Karpas-422 (cell line): ENCODE results near the gene CSNK1G1. TPM values are rescaled to one million over a fixed set of nuclear protein-coding genes. Genes with fewer than 3 reads are reported as not detected.
"Not testable (repeated sequence)": the region's sequence is repeated elsewhere in the genome, so short reads cannot be mapped to it uniquely, and the experiment has no call there.

Source experiments
- DNase-seq: peaks from one replicate; pipeline ENCODE4 v3.0.0-alpha.2; 2015
- H2AFZ ChIP-seq: fragments of 200-600 bp; sonication (generic); 2 replicates; pipeline ENCODE4 v1.6.1; 2014; ENCODE audit warnings: antibody characterized with exemption, low read length, mixed read lengths
- H3K27ac ChIP-seq: fragments of 200-600 bp; sonication (generic); 2 replicates; pipeline ENCODE4 v1.5.1; 2014; ENCODE audit warnings: mild to moderate bottlenecking, low read length, moderate library complexity
- H3K27me3 ChIP-seq: fragments of 200-600 bp; sonication (generic); 2 replicates; pipeline ENCODE4 v1.6.1; 2014; ENCODE audit warnings: low read length, mixed read lengths
- H3K36me3 ChIP-seq: fragments of 200-600 bp; sonication (generic); 2 replicates; pipeline ENCODE4 v1.6.1; 2014; ENCODE audit warnings: low read length, mixed read lengths; ENCODE audit not compliant: insufficient read depth
- H3K4me1 ChIP-seq: fragments of 200-600 bp; sonication (generic); 2 replicates; pipeline ENCODE4 v1.6.1; 2014; ENCODE audit warnings: mild to moderate bottlenecking, low read length, mixed read lengths
- H3K4me2 ChIP-seq: fragments of 200-600 bp; sonication (generic); 2 replicates; pipeline ENCODE4 v1.6.1; 2014; ENCODE audit warnings: low read length, low read depth, mild to moderate bottlenecking; ENCODE audit not compliant: poor library complexity, severe bottlenecking
- H3K4me3 ChIP-seq: fragments of 200-600 bp; sonication (generic); 2 replicates; pipeline ENCODE4 v1.5.1; 2014; ENCODE audit warnings: mild to moderate bottlenecking, antibody characterized with exemption, low read length, mixed read lengths
- H3K79me2 ChIP-seq: fragments of 200-600 bp; sonication (generic); 2 replicates; pipeline ENCODE4 v1.6.1; 2014; ENCODE audit warnings: mild to moderate bottlenecking, low read length, mixed read lengths
- H3K9ac ChIP-seq: fragments of 200-600 bp; sonication (generic); 2 replicates; pipeline ENCODE4 v1.6.0; 2014; ENCODE audit warnings: low read length
- H3K9me2 ChIP-seq: fragments of 200-600 bp; sonication (generic), shearing (Covaris generic); replicated peaks from 2 replicates; pipeline ENCODE4 v1.6.0; 2014; ENCODE audit warnings: mild to moderate bottlenecking, low read length, moderate library complexity; ENCODE audit not compliant: insufficient read depth
- H3K9me3 ChIP-seq: fragments of 300-700, 200-600 bp; sonication (generic); 2 replicates; pipeline ENCODE4 v1.6.1; 2014; ENCODE audit warnings: low read length, mixed read lengths
- H4K20me1 ChIP-seq: fragments of 200-600 bp; sonication (generic); 2 replicates; pipeline ENCODE4 v1.6.1; 2014; ENCODE audit warnings: mild to moderate bottlenecking, antibody characterized with exemption, low read length, low read depth; ENCODE audit not compliant: insufficient read depth
- total RNA-seq: library from RNA; depleted of rRNA; stranded (reverse); fragments of >200 nt; shearing (Covaris generic); gene quantifications from 2 replicates; pipeline ENCODE4 v1.2.3, GENCODE V29; 2014; ENCODE audit warnings: low replicate concordance

The CSNK1G1 gene
- total RNA-seq, 1 experiment from 2014 or later: 37.1 TPM

DNA sequence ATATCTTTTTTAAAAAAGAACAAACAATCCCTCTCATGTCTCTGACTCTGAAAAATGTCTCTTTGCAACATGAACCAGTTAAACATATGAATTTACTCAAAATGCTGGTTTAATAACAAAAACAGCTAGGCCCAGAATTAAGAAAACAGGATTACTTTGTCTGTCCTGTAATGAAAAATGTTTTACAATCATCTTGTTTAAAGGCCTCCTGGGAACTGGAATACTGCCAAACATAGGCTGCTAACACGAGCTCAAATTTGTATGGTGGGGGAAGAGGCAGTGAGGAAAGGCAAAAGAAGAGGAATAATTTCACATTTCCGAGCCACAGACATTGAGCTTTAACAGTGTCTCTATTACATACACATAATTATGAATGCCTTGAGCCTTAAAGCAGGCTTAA, 131.5 kb downstream of the CSNK1G1 start:
- Histone ChIP-seq H3K27me3 (no peaks in the 10 kb centered on the region), H3K9ac (no peak overlapping the region), H3K36me3 (peaks cover 5% of the 10 kb centered on the region), H3K9me2 (no peaks in the 10 kb centered on the region), H4K20me1 (no peaks in the 10 kb centered on the region), H3K4me1 (peaks cover 23% of the 10 kb centered on the region), H3K79me2 (peaks cover 85% of the 10 kb centered on the region), H3K4me2 (no peak overlapping the region), H3K9me3 (peaks cover 3% of the 10 kb centered on the region; the same call in 1 of the 2 replicates), H2AFZ (no peak overlapping the region), H3K27ac (peak overlapping the region; percentile 37), H3K4me3 (no peak overlapping the region)
- no peak for DNase-seq

- Histone ChIP-seq H3K9me3 (peaks cover 3% of the 10 kb centered on the region; the same call in 1 of the 2 replicates), H3K4me2 (no peak overlapping the region), H3K4me3 (no peak overlapping the region), H4K20me1 (no peaks in the 10 kb centered on the region), H3K4me1 (peaks cover 23% of the 10 kb centered on the region), H3K9ac (no peak overlapping the region), H3K27me3 (no peaks in the 10 kb centered on the region), H3K36me3 (peaks cover 5% of the 10 kb centered on the region), H3K9me2 (no peaks in the 10 kb centered on the region), H3K79me2 (peaks cover 80% of the 10 kb centered on the region), H3K27ac (peak overlapping the region; percentile 37), H2AFZ (no peak overlapping the region)
- no peak for DNase-seq
Measured at GRCh38 chr15:64223882-64224281, 132.1 kb downstream of the CSNK1G1 start.

DNA sequence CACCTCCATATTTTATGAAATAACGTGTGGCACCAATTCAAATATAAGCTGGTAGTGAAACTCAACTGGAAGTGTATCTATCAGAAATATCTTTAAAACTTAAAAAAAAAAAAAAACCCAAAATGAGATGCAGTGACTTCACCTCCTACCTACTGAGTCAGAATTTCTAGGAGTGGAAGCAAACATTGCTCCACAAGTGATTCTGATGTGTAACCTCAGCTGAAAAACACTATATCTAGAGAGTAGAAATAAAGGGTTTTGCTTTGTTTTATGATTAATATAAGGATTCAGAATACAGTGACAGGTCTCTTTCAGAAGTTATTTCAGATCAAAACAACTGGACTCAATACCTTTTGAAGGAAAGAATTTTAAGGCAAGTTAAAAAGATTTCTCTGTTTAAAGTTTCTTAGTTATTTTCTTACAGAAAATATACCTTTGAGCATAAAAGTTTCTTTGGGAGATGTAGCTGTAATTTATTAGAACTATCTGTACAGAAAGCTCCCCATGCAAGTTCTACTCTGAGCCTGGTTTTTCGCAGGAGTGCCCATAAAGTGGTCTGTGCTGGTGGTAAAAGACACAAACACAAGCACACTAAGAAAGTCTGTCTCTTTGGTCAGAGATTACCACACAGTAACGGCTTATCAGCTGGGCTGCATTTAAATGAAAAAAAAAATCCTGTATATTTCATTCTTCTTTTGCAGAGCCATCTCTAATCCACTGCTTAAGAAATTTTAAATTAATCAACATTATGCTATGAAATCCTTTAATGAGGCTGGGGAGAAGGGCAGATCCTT, 133.2 kb downstream of the CSNK1G1 start:
- Histone ChIP-seq H2AFZ (no peak overlapping the region), H3K9me2 (no peaks in the 10 kb centered on the region), H3K79me2 (peaks cover 80% of the 10 kb centered on the region), H3K4me3 (no peak overlapping the region), H3K27ac (no peak overlapping the region), H3K9ac (no peak overlapping the region), H3K4me2 (no peak overlapping the region), H4K20me1 (no peaks in the 10 kb centered on the region), H3K9me3 (peaks cover 3% of the 10 kb centered on the region; the same call in 1 of the 2 replicates), H3K4me1 (peaks cover 23% of the 10 kb centered on the region), H3K36me3 (peaks cover 3% of the 10 kb centered on the region), H3K27me3 (no peaks in the 10 kb centered on the region)
- no peak for DNase-seq

DNA sequence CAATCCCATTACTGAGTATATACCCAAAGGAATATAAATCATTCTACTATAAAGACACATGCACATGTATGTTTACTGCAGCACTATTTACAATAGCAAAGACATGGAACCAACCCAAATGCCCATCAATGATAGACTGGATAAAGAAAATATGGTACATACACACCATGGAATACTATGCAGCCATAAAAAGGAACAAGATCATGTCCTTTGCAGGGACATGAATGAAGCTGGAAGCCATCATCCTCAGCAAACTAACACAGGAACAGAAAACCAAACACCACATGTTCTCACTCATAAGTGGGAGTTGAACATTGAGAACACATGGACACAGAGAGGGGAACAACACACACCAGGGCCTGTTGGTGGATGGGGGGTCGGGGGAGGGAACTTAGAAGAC, 134.1 kb downstream of the CSNK1G1 start:
- DNase-seq, H3K4me2 ChIP-seq, H4K20me1 ChIP-seq, H2AFZ ChIP-seq, H3K36me3 ChIP-seq, H3K27ac ChIP-seq, H3K9ac ChIP-seq, H3K27me3 ChIP-seq, H3K4me3 ChIP-seq, H3K9me3 ChIP-seq, H3K9me2 ChIP-seq: not testable (repeated sequence)
- Histone ChIP-seq H3K4me1 (peaks cover 26% of the 10 kb centered on the region), H3K79me2 (peaks cover 77% of the 10 kb centered on the region)

DNA sequence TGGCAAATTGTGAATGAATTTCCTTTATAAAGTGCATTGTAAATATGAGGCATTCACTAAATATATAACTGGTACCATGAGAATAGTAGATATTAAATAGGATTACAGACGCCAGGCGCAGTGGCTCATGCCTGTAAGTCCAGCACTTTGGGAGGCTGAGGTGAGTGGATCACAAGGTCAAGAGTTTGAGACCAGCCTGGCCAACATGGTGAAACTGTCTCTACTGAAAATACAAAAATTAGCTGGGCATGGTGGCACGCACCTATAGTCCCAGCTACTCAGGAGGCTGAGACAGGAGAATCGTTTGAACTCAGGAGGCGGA, 138.6 kb downstream of the CSNK1G1 start:
- Histone ChIP-seq H3K79me2 (peaks cover 47% of the 10 kb centered on the region), H3K4me1 (peaks cover 22% of the 10 kb centered on the region)
- not testable (repeated sequence) for H3K4me2 ChIP-seq, H3K9me2 ChIP-seq, DNase-seq, H3K27me3 ChIP-seq, H3K9me3 ChIP-seq, H2AFZ ChIP-seq, H3K4me3 ChIP-seq, H3K27ac ChIP-seq, H3K9ac ChIP-seq, H4K20me1 ChIP-seq, H3K36me3 ChIP-seq

- Histone ChIP-seq H3K4me3 (no peak overlapping the region), H3K4me1 (peaks cover 22% of the 10 kb centered on the region), H4K20me1 (no peaks in the 10 kb centered on the region), H3K9me2 (no peaks in the 10 kb centered on the region), H3K9me3 (no peaks in the 10 kb centered on the region), H2AFZ (no peak overlapping the region), H3K79me2 (peaks cover 43% of the 10 kb centered on the region), H3K36me3 (peaks cover 3% of the 10 kb centered on the region; the same call in 1 of the 2 replicates), H3K9ac (no peak overlapping the region), H3K27me3 (no peaks in the 10 kb centered on the region), H3K4me2 (no peak overlapping the region), H3K27ac (no peak overlapping the region)
- DNase-seq: no peak
Measured at GRCh38 chr15:64216730-64217428, 139.1 kb downstream of the CSNK1G1 start.

- no peak overlapping the region for H2AFZ ChIP-seq
- no peaks in the 10 kb centered on the region for H3K27me3 ChIP-seq
- no peaks in the 10 kb centered on the region for H4K20me1 ChIP-seq
- peaks cover 3% of the 10 kb centered on the region; the same call in 1 of the 2 replicates for H3K36me3 ChIP-seq
- H3K9ac ChIP-seq: no peak overlapping the region
- no peak overlapping the region for H3K4me3 ChIP-seq
- peaks cover 21% of the 10 kb centered on the region for H3K4me1 ChIP-seq
- H3K9me3 ChIP-seq: no peaks in the 10 kb centered on the region
- no peaks in the 10 kb centered on the region for H3K9me2 ChIP-seq
- DNase-seq: no peak
- H3K79me2 ChIP-seq: peaks cover 38% of the 10 kb centered on the region
- no peak overlapping the region for H3K4me2 ChIP-seq
- H3K27ac ChIP-seq: peak overlapping the region; percentile 44; the same call in 1 of the 2 replicates
Measured at GRCh38 chr15:64216196-64216595, 139.8 kb downstream of the CSNK1G1 start.

GRCh38 chr15:64213646-64214045, 142.3 kb downstream of the CSNK1G1 start:
- no peak overlapping the region for H3K9ac ChIP-seq
- H3K27ac ChIP-seq: no peak overlapping the region
- no peaks in the 10 kb centered on the region for H4K20me1 ChIP-seq
- H3K4me2 ChIP-seq: no peak overlapping the region
- peaks cover 3% of the 10 kb centered on the region; the same call in 1 of the 2 replicates for H3K36me3 ChIP-seq
- H2AFZ ChIP-seq: no peak overlapping the region
- peaks cover 37% of the 10 kb centered on the region for H3K4me1 ChIP-seq
- H3K9me3 ChIP-seq: no peaks in the 10 kb centered on the region
- no peaks in the 10 kb centered on the region for H3K9me2 ChIP-seq
- H3K27me3 ChIP-seq: no peaks in the 10 kb centered on the region
- H3K4me3 ChIP-seq: no peak overlapping the region
- DNase-seq: no peak
- peaks cover 32% of the 10 kb centered on the region for H3K79me2 ChIP-seq
